ENCODE measurements around the gene ALDH9A1. TPM values are rescaled to one million over a fixed set of nuclear protein-coding genes. Genes with fewer than 3 reads are reported as not detected.
A peak's percentile ranks its signal among the peaks of the same experiment; 100 is the strongest.
"Not testable (repeated sequence)": the region's sequence is repeated elsewhere in the genome, so short reads cannot be mapped to it uniquely, and the experiment has no call there.

The ALDH9A1 gene
- total RNA-seq (10 to 100 TPM; 45.2 to 47.1 TPM), polyA plus RNA-seq (100 to 1,000 TPM in 1 of 2 donors, 10 to 100 TPM in 1; 94.8 to 106 TPM)

DNA sequence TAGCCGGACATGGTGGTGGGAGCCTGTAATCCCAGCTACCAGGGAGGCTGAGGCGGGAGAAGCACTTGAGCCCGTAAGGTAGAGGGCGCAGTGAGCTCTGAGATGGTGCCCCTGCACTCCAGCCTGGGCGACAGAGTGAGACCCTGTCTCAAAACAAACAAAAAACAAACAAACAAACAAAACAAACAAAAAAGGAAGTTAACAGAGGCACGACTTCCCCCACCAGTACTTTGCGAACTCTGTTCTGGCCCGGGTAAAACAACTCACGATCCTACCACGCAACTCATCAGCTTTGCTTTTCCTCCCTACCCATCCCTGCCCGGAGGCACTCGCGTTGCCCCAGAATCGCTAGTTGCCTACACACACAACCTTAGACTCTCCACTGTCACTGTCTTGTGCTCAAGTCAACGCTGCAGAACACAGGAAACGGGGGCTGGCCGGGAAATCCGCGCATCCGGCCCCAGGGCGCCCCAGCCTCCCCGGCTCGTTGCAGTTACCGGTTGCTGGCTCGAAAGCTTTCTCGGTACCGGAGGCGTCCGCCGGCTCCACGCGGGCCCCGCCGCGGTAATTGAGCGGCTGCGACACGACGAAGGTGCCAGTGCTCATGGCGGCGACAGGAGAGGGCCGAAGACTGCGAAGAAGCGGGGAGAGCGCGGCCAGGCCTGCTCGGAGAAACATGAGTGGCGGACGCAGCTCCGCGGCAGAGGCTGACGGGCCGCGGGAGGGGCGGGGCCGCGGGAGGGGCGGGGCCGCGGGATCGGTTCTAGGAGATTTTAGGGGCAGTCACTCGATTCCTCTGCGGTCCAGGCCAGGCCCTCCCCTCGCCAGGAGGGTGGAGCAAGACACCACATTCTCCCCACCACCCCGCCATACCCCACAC, at the start of gene ALDH9A1:
Gene ALDH9A1, minus strand, starts transcription at position 682 of the 880 bp plus-strand sequence. Its CDS starts 4 bp downstream, at position 678.
- peaks cover 15 to 39% (median 27%) of the 10 kb centered on the region in 4 donors for H3K4me1 Mint-ChIP-seq

DNA sequence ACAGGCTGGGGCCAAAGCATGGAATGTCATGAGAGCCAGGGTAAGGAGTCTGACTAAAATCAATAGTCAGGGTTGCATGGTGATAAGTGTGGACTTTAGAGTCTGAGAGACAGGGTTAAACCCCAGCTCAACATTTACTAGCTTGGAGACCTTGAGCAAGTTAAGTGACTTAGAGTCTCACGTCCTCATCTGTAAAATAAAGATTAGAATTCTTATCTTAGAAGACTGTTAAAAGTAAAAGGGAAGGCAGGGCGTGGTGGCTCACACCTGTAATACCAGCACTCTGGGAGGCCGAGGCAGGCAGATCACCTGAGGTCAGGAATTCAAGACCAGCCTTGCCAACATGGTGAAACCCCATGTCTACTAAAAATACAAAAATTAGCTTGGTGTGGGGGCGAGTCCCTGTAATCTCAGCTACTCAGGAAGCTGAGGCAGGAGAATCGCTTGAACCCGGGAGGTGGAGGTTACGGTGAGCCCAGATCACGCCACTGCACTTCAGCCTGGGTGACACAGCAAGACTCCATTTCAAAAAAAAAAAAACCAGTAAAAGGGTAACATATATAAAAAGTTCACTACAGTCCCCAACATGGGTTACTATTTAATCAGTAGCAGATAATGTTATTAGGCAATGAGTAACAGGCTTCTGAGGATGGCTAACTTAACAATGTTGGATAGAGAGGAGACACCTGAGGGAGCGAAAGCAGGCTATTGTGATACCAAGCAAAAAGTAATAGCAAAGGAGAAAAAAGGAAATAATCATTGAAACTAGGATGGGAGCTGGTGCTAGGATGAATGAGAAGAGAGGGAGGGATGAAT, 49.5 kb upstream of the ALDH9A1 start:
- intact Hi-C loops (cut with micrococcal nuclease), result no loop called here
- Mint-ChIP-seq H3K4me1 (peaks cover 0 to 12% (median 9%) of the 10 kb centered on the region in 4 donors), H3K9me3 (no peaks in the 10 kb centered on the region), H3K27me3 (no peaks in the 10 kb centered on the region), H3K27ac (peak overlapping the region in 2 of 7 donors; percentile 54 to 60), H3K4me3 (no peak overlapping the region), H3K36me3 (peaks cover 39 to 45% of the 10 kb centered on the region in 2 donors)
- H3K4me1 ChIP-seq (ENCODE audit: insufficient read depth, low read length), result no peaks in the 10 kb centered on the region
- H3K27ac ChIP-seq (ENCODE audit: low read depth, low read length), result no peak overlapping the region
- H3K36me3 ChIP-seq (ENCODE audit: insufficient read depth, low read length), result peaks cover 8% of the 10 kb centered on the region
- H3K4me3 ChIP-seq (ENCODE audit: low read length in 2 of 2), result no peak overlapping the region
- ChIA-PET CTCF (ENCODE audit: partially characterized antibody) (no interaction called here), POLR2A (ENCODE audit: partially characterized antibody) (interaction anchor here (0.6 to 0.8 kb wide), 2 partner anchors 21 to 54 kb away, joined by 3 to 4 read pairs; no protein-coding TSS in a partner anchor)
- H3K9me3 ChIP-seq (ENCODE audit: control insufficient read depth in 1 of 2, low read length in 2 of 2), result no peaks in the 10 kb centered on the region
- no peak for DNase-seq
- no peaks in the 10 kb centered on the region for H3K27me3 ChIP-seq (ENCODE audit: insufficient read depth, low read length)

More for the DNA sequence above, at the start of gene ALDH9A1:
- Histone ChIP-seq H3K27me3 (ENCODE audit: insufficient read depth, low read length) (no peaks in the 10 kb centered on the region), H3K4me3 (ENCODE audit: low read length in 2 of 2) (peak within 1 kb of the TSS; percentile 95 to 97), H3K4me1 (ENCODE audit: insufficient read depth, low read length) (peaks cover 21% of the 10 kb centered on the region), H3K27ac (ENCODE audit: low read depth, low read length) (peak within 1 kb of the TSS; percentile 79), H3K36me3 (ENCODE audit: insufficient read depth, low read length) (no peaks in the 10 kb centered on the region), H3K9me3 (ENCODE audit: control insufficient read depth in 1 of 2, low read length in 2 of 2) (no peaks in the 10 kb centered on the region)
- Mint-ChIP-seq H3K27me3 (no peaks in the 10 kb centered on the region), H3K4me3 (peak within 1 kb of the TSS; percentile 92 to 100 (median 98)), H3K27ac (peak within 1 kb of the TSS; percentile 91 to 99 (median 97)), H3K36me3 (peaks cover 3 to 25% of the 10 kb centered on the region in 2 donors), H3K9me3 (peaks cover 0 to 2% (median 0%) of the 10 kb centered on the region in 8 donors)
- intact Hi-C loops (cut with micrococcal nuclease), result loop anchor here (1.0 to 2.0 kb wide), 4 partner anchors 67 to 216 kb away; partner anchors contain the start of genes MGST3 and TMCO1
- POLR2A ChIA-PET (ENCODE audit: partially characterized antibody), result interaction anchor here (0.8 to 4.4 kb wide), 17 partner anchors 11 to 791 kb away, joined by 3 to 60 read pairs (median 4); partner anchors contain the start of genes MGST3 and TMCO1
- CTCF ChIA-PET (ENCODE audit: partially characterized antibody), result interaction anchor here (0.8 to 5.0 kb wide), 9 partner anchors 11 to 217 kb away, joined by 3 to 23 read pairs (median 9); partner anchors contain the start of genes MGST3 and TMCO1
- peak; percentile 86 to 91 (median 87) for DNase-seq

DNA sequence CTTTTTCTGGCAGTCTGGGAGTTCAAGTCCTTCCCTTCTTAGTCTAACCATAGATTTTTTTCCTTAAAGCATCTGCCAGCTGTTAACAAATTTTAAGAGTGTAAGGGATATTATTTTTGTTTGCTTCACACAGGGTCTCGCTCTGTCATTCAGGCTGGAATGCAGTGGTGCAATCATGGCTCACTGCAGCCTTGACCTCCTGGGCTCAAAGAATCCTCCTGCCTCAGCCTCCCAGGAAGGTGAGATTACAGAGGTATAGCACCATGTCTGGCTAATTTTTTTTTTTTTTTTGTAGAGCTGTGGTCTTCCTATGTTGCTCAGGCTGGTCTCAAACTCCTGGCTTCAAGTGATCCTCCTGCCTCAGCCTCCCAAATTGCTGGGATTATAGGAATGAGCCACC, 46.6 kb upstream of the ALDH9A1 start:
- H3K9me3 Mint-ChIP-seq; intact Hi-C loops (cut with micrococcal nuclease); H3K27ac Mint-ChIP-seq; H3K27ac ChIP-seq (ENCODE audit: low read depth, low read length); H3K4me1 ChIP-seq (ENCODE audit: insufficient read depth, low read length); H3K4me3 Mint-ChIP-seq; H3K27me3 ChIP-seq (ENCODE audit: insufficient read depth, low read length); DNase-seq; H3K4me3 ChIP-seq (ENCODE audit: low read length in 2 of 2); H3K27me3 Mint-ChIP-seq; H3K9me3 ChIP-seq (ENCODE audit: control insufficient read depth in 1 of 2, low read length in 2 of 2): not testable (repeated sequence)
- peaks cover 24% of the 10 kb centered on the region for H3K36me3 ChIP-seq (ENCODE audit: insufficient read depth, low read length)
- Mint-ChIP-seq H3K36me3 (peaks cover 58 to 62% of the 10 kb centered on the region in 2 donors), H3K4me1 (peaks cover 0 to 19% (median 11%) of the 10 kb centered on the region in 4 donors)
- POLR2A ChIA-PET (ENCODE audit: partially characterized antibody), result interaction anchor here (0.6 to 2.1 kb wide), 2 partner anchors 24 to 148 kb away, joined by 5 to 6 read pairs; partner anchors contain the start of gene TMCO1
- CTCF ChIA-PET (ENCODE audit: partially characterized antibody), result interaction anchor here (0.7 to 2.1 kb wide), 2 partner anchors 12 to 58 kb away, joined by 3 to 6 read pairs; no protein-coding TSS in a partner anchor

DNA sequence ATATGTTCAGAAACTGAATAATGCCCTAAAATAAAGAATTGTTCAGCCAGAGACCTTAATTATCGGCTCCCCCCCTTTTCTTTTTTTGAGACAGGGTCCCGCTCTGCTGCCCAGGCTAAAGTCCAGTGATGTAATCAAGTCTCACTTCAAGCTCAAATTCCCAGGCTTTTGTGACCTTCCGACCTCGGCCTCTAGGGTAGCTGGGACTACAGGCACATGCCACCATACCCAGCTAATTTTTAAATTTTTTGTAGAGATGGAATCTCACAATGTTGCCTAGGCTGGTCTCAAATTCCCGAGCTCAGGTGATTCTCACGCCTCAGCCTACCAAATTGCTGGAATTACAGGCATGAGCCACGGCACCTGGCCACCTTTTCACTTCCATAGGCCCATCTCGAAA, 43.8 kb upstream of the ALDH9A1 start:
- ChIA-PET CTCF (ENCODE audit: partially characterized antibody) (no interaction called here), POLR2A (ENCODE audit: partially characterized antibody) (interaction anchor here (1.0 kb wide), 1 partner anchor 18 kb away, joined by 3 read pairs; no protein-coding TSS in a partner anchor)
- Histone ChIP-seq H3K4me1 (ENCODE audit: insufficient read depth, low read length) (no peaks in the 10 kb centered on the region), H3K27me3 (ENCODE audit: insufficient read depth, low read length) (no peaks in the 10 kb centered on the region), H3K4me3 (ENCODE audit: low read length in 2 of 2) (no peak overlapping the region), H3K9me3 (ENCODE audit: control insufficient read depth in 1 of 2, low read length in 2 of 2) (no peaks in the 10 kb centered on the region), H3K27ac (ENCODE audit: low read depth, low read length) (no peak overlapping the region), H3K36me3 (ENCODE audit: insufficient read depth, low read length) (peaks cover 24% of the 10 kb centered on the region)
- Mint-ChIP-seq H3K9me3 (no peaks in the 10 kb centered on the region), H3K27ac (no peak overlapping the region), H3K36me3 (peaks cover 53 to 67% of the 10 kb centered on the region in 2 donors), H3K4me1 (peaks cover 4 to 19% (median 10%) of the 10 kb centered on the region in 4 donors), H3K4me3 (no peak overlapping the region), H3K27me3 (no peaks in the 10 kb centered on the region)
- DNase-seq, result no peak
- intact Hi-C loops (cut with micrococcal nuclease), result no loop called here

DNA sequence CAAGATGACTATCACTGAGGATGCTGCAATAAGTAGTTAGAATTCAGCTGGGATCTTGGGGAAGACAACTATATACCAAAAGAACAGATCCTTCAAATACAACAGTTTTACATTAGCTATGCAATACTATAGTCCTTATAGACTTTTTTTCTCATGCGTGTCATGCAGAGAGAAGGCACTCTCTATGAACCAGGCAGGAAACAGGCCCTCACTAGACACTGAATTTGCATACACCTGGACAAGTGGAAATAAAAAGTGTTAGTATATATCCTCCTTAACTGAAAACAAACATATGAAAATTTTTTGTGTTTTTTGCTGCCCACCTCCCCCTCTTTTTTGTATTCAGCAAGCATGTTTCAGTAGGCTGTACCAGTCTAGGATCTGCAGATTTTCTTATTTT, 40.4 kb upstream of the ALDH9A1 start:
- no peaks in the 10 kb centered on the region for H3K27me3 ChIP-seq (ENCODE audit: insufficient read depth, low read length)
- no peaks in the 10 kb centered on the region for H3K4me1 ChIP-seq (ENCODE audit: insufficient read depth, low read length)
- ChIA-PET POLR2A (ENCODE audit: partially characterized antibody) (interaction anchor here (1.1 kb wide), 1 partner anchor 41 kb away, joined by 3 read pairs; the partner anchor contains the start of gene ALDH9A1), CTCF (ENCODE audit: partially characterized antibody) (interaction anchor here (0.7 kb wide), 1 partner anchor 186 kb away, joined by 3 read pairs; no protein-coding TSS in a partner anchor)
- Mint-ChIP-seq H3K4me3 (no peak overlapping the region), H3K4me1 (peaks cover 8 to 20% (median 11%) of the 10 kb centered on the region in 4 donors), H3K27me3 (no peaks in the 10 kb centered on the region), H3K36me3 (peaks cover 45 to 74% of the 10 kb centered on the region in 2 donors), H3K27ac (peak overlapping the region in 4 of 7 donors; percentile 17 to 44 (median 31)), H3K9me3 (no peaks in the 10 kb centered on the region)
- H3K9me3 ChIP-seq (ENCODE audit: control insufficient read depth in 1 of 2, low read length in 2 of 2), result no peaks in the 10 kb centered on the region
- H3K27ac ChIP-seq (ENCODE audit: low read depth, low read length), result no peak overlapping the region
- intact Hi-C loops (cut with micrococcal nuclease), result no loop called here
- H3K4me3 ChIP-seq (ENCODE audit: low read length in 2 of 2), result no peak overlapping the region
- no peak for DNase-seq
- H3K36me3 ChIP-seq (ENCODE audit: insufficient read depth, low read length), result peaks cover 36% of the 10 kb centered on the region

DNA sequence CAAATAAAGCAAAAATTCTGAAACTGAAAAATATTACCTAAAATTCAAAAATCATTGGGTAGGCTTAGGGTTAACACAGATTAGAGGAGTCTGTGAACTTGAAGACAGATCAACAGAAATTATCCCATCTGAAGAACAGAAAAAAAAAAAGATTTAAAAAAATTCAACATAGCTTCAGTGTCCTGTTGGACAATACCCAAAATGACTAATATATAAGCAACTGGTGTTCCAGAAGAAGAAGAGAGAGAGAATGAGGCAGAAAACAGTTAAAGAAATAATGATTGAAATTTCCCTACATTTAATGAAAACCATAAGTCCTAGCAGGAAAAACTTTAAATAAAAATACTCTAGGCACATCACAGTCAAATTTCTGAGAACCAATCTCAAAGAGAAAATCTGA, 38.8 kb upstream of the ALDH9A1 start:
- H3K27me3 Mint-ChIP-seq, result no peaks in the 10 kb centered on the region

More for the DNA sequence above, 38.8 kb upstream of the ALDH9A1 start:
- Histone ChIP-seq H3K4me1 (ENCODE audit: insufficient read depth, low read length) (no peaks in the 10 kb centered on the region), H3K36me3 (ENCODE audit: insufficient read depth, low read length) (peaks cover 25% of the 10 kb centered on the region), H3K27me3 (ENCODE audit: insufficient read depth, low read length) (no peaks in the 10 kb centered on the region), H3K9me3 (ENCODE audit: control insufficient read depth in 1 of 2, low read length in 2 of 2) (no peaks in the 10 kb centered on the region), H3K27ac (ENCODE audit: low read depth, low read length) (no peak overlapping the region), H3K4me3 (ENCODE audit: low read length in 2 of 2) (no peak overlapping the region)
- peaks cover 40 to 72% of the 10 kb centered on the region in 2 donors for H3K36me3 Mint-ChIP-seq
- H3K9me3 Mint-ChIP-seq, result no peaks in the 10 kb centered on the region
- H3K4me3 Mint-ChIP-seq, result no peak overlapping the region
- H3K27ac Mint-ChIP-seq, result peak overlapping the region in 2 of 7 donors; percentile 35 to 65
- DNase-seq, result no peak
- ChIA-PET POLR2A (ENCODE audit: partially characterized antibody) (no interaction called here), CTCF (ENCODE audit: partially characterized antibody) (interaction anchor here (1.0 to 1.3 kb wide), 2 partner anchors 136 to 176 kb away, joined by 3 read pairs; no protein-coding TSS in a partner anchor)
- intact Hi-C loops (cut with micrococcal nuclease), result no loop called here
- peaks cover 8 to 20% (median 9%) of the 10 kb centered on the region in 4 donors for H3K4me1 Mint-ChIP-seq

All from CD4-positive, alpha-beta memory T cell (primary cell).